Hepatic stellate cell (primary cell): ENCODE results near the gene EOLA1.
A peak's percentile ranks its signal among the peaks of the same experiment; 100 is the strongest.
"Not testable (repeated sequence)": the region's sequence is repeated elsewhere in the genome, so short reads cannot be mapped to it uniquely, and the experiment has no call there.

Experiments used
- DNase-seq: peaks from one replicate; pipeline ENCODE4 v3.0.0; 2011; ENCODE audit warnings: low spot score

EOLA1 gene

DNA sequence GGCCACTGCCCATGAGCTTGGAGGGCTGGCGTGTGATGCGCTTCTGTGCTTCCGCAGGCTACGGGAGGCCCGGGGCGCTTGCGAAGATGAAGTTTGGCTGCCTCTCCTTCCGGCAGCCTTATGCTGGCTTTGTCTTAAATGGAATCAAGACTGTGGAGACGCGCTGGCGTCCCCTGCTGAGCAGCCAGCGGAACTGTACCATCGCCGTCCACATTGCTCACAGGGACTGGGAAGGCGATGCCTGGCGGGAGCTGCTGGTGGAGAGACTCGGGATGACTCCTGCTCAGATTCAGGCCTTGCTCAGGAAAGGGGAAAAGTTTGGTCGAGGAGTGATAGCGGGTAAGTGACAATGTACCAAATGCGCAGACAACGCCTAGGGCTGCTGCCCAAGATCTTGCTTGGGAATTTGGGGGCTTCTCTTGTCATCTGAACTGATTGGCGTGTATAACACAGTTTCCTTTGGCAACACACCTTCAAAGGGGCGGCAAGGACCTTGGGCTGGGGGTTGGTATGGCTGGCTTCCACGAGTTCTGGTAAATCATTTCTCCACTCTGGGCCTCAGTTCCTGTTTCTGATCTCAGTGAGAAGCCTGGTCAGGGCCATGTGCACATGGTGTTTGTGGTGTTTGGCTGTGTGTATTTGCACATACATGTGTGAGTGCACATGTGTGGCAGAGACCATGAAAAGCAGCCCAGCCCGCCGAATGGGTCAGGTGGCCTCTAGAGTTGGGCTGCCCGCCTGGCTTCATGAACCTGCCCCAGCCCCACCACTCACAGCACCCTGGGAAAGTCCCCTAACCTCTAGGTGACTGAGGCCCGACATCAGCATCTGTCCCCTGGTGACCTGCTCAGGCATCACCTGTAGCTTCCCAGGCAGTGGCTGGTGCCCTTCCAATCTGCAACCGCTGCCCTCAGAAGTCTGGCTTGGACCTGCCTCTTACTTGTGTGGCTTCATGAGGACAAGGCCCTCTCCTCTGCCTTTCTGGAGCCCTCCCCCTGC is 5.0 kb downstream of the EOLA1 start:
- not testable (repeated sequence) for DNase-seq

GRCh38 chrX:149546962-149547361 is 6.2 kb downstream of the EOLA1 start:
- not testable (repeated sequence) for DNase-seq

DNA sequence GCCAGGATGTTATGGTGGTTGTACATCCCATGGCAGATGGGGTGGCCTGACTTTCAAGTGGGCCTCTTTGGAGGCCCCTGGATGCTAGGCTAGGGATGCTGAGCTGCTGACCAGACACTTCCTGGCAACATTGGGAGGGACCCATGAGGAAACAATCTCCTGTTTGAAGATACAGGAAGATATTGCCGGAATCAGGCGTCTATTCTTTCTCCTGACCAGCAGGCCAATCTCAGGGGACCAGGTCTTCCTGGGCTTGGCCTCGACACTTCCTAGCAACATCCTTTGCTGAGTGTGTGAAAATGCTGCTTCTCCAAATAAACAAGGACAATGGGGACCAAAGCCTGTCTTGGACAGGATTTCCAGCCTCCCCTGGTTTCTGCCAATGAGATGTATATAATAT is 7.0 kb downstream of the EOLA1 start:
- DNase-seq: not testable (repeated sequence)

DNA sequence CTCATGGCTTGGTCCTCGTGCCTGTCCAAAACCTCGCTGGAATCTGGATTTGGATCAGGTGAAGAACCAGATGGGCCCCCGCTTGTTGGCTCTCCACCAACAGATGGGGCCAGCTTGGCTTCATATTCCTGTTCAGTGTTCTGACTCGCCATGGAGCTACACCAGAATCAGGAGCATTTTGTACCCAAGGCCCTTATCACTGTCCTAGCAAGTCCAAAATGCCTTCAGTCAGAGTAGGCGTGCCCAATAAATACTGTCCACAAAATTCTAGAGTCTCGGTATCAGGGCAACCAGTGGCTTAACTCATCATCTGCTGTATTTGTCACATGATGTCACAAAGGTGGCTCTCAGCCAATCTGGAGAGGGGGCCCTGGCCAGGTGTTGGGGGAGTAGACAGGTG is 8.9 kb downstream of the EOLA1 start, which contains the start of gene HSFX3:
HSFX3 (minus strand) TSS at position 224 of the 400 bp plus-strand sequence; CDS start at position 152, 72 bp downstream.
- not testable (repeated sequence) for DNase-seq

DNA sequence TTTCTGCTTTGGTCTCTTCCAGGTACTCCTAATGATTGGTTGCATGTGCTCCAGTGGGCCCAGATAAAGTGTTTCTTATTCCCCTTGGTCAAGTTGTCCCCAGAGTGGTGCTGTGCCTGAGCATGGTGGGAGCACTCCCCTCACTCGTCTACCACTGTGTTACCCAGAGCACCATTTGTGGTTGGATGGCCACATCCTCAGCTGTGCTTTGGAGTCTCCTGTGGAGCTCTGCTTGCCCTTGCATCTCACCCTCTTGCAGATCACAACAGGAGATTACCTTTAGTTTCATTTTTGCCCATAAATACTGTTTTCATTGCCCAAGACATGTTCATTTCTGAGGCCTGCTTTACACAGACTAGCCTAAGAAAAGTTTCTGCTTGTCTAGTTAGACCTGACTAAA is 9.6 kb downstream of the EOLA1 start:
- DNase-seq: not testable (repeated sequence)

- DNase-seq: not testable (repeated sequence)
These were observed 10.6 kb downstream of the EOLA1 start for GRCh38 chrX:149551245-149551938.

DNA sequence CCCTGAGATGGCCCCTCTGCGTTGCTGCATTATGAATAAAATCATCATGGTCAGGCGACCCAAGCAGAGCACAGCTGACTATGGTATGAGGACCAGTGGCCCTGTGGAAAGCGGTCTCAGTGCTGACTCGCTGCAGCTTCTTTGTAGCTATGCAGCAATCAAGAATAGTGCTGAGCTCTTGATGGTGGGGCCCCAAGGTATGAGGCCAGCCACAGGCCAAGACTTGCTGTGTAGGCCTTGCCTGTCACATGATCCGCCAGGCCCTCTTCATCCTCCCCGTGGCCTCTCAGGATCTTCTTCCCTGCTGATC is 11.1 kb downstream of the EOLA1 start:
- DNase-seq: not testable (repeated sequence)

GRCh38 chrX:149555251-149555650 is 14.4 kb downstream of the EOLA1 start:
- DNase-seq: not testable (repeated sequence)

GRCh38 chrX:149563359-149563758 is 22.5 kb downstream of the EOLA1 start:
- DNase-seq: no peak

- DNase-seq: no peak
These were observed 27.0 kb downstream of the EOLA1 start for GRCh38 chrX:149567621-149568417.

DNA sequence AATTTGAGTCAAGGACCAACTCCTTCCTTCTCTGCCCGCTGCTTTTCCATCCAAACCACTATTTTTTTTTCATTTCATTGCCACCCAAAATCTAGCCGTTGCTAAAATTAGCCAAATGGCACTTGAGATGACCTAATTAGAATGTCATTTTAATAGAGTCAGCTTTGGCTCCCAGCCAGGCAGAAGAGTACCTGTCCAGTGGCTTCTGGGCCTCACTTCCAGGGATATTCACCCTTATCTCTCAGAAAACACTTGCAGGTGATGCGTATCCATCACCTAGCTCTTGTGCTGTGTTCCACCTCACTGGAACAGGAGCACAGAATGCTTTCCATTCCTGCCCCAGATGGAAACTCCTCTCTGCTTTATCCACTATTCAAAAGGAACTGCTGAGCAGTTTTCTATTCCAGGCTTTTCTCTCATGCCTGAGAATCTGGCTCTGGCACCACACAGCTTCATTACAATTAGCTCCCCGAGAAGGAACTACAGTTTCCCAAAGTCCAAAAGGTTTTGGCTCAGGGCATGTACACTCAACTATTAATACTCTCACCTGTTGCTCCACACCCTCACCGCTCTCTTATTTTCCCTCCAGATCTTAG is 28.0 kb downstream of the EOLA1 start:
- DNase-seq: no peak

- no peak for DNase-seq
These were observed 29.0 kb downstream of the EOLA1 start for GRCh38 chrX:149569770-149570169.

DNA sequence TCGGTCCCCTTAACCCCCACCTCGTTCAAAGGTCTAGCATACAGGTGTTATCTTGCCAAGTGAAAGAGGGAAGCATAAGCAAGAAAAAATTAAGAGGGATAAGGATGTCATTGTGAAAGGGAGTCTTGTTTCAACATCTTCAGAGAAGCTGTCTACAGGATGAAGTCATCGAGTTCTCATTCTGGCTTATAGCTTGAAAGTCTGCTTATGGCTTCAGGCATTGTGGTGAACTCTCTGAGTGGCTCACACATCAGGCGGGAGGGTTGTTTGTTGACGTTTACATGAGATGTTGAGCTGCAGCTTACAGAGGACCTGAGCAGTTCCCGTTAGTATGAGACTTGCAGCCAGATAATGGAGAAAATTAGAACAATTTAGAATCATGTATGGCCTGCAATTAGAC is 29.9 kb downstream of the EOLA1 start:
- peak; percentile 13 for DNase-seq

- DNase-seq: no peak
These were observed 31.0 kb downstream of the EOLA1 start for GRCh38 chrX:149571770-149572169.

- DNase-seq: no peak
These were observed 31.9 kb downstream of the EOLA1 start for GRCh38 chrX:149572743-149573142.

GRCh38 chrX:149573456-149573855 is 32.6 kb downstream of the EOLA1 start:
- DNase-seq: not testable (repeated sequence)

DNA sequence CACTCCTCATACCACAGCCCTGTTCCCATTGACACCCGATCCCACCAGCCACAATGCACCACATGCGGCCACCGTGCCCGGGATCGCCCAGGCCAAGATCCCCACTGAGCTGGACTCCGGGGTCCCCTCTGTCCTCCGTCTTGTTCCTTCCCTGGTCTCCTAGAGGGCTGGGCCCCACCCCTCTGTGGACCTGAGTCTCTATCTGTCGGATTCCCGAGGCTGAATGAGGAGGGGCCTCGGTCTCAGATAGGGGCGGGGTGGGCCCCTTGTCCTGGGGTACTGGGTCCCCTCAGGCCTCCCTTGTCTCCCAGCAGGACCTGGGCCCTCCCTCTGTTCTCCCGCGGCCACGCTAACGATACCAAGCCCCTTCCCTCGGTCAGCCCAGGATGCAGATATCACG is 44.8 kb downstream of the EOLA1 start:
- not testable (repeated sequence) for DNase-seq

DNA sequence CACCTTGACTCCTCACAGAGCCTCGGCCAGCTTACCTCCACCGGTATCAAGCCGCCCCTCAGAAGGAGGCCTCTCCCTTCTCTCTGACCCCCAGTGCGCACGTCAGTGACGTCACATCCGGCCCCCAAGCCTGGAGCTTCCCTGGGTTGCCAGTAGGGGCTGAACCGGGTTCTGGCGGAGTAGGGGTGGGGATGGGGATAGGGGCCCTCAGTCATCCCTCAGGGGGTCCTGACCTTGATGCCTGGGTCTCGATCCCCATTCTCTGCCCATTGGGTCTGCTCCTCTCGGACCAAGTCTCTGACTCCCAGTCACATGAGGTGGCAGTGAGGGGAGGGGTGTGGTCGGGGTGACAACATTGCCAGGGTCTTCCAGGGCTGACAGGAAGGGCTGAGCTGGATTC is 46.5 kb downstream of the EOLA1 start, which contains the start of gene MAGEA9B:
MAGEA9B (minus strand) TSS at position 101 of the 400 bp plus-strand sequence. CDS start 4,280 bp downstream, outside the sequence.
- DNase-seq: not testable (repeated sequence)

DNA sequence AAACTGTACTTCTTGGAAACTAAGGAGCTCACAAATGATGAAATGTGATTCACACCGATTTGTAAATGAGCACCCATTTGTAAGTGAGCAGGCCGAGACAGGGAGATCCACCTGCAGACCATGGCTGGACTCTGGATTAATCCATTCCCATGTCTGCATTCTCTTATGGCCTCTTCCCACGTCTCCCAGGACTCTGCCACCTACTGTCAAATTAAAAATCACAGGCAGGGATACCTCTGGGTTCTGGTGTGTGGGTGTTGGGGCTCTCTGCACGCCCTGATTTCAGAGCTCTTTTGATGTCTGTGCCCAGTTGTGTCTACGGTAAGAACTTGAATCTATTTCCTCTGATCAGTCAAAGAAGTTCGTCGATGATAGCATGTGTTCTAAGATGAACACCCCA is 50.2 kb downstream of the EOLA1 start:
- DNase-seq: not testable (repeated sequence)

DNA sequence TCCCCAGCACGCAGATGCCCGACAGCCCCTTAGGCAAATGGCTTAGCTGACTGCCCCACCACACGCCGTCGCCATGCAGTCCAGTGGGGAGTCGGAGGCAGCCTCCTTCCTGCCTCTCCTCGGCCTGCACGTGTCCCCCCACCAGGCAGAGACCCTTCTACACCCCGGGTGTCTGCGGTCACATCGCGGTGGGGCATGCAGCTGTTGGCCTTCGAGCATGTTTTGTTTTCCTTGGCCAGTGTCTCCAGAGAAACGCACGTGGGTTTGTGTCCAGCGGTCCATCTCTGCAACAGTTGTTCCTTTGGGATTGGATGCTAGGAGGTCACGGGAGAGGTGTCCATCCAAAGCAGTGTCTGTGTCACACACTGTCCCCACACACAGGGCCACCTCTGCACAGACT is 54.4 kb downstream of the EOLA1 start, which contains the start of gene HSFX2:
HSFX2 (minus strand) TSS at position 101 of the 400 bp plus-strand sequence. CDS start 614 bp downstream, outside the sequence.
- not testable (repeated sequence) for DNase-seq

- not testable (repeated sequence) for DNase-seq
These were observed 55.1 kb downstream of the EOLA1 start for GRCh38 chrX:149595943-149596342.
